Measurements from ENCODE around the gene DSCAML1. TPM values are rescaled to one million over a fixed set of nuclear protein-coding genes. Genes with fewer than 3 reads are reported as not detected.

The DSCAML1 gene
- total RNA-seq, 1 experiment from 2014 or later: 0.15 TPM

DNA sequence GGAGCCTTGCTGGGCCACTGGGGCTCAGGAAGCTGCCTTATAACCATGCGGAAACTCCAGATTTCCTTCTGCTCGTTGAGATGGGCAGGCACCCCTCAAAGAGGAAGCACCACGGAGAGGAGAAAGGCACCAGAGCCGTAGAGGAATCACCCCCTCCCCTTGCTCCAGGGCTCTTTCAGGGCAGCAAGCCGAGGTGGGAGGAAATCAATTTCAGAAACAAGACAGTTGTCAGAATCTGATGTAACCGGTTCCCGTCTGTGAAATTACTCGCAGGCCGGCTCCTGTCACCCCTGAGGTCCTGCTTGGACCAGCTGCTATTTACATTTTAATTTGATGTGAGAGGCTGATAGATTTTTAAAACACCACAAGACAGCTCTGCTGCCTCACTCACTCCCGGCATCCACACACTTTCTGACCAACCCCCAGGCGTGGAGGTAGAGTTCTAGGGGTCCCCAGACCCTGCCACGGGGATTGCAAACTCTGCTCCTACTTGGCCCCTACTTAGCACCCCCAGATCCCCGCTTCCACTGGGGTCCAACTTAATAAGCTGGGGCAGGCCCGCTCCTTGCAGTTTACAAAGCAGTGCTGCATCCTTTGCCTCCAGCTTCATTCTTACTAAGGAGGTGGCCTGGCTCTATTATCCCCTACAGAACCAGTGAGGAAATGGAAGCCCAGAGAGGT, 306.9 kb downstream of the DSCAML1 start:
- no peak overlapping the region for H3K14ac ChIP-seq (ENCODE audit: insufficient read depth, low read length)
- no peak overlapping the region for H3K4me2 ChIP-seq (ENCODE audit: insufficient read depth, insufficient read length, low read length)
- H3K27ac ChIP-seq (ENCODE audit: insufficient read length, low read depth, low read length): no peak overlapping the region
- H3K9ac ChIP-seq (ENCODE audit: extremely low read depth, insufficient read length, low read length): no peak overlapping the region
- H4K5ac ChIP-seq (ENCODE audit: insufficient read length, low read depth, low read length): no peak overlapping the region
- H2BK12ac ChIP-seq (ENCODE audit: insufficient read length, low read depth, low read length): no peak overlapping the region
- no peak overlapping the region for H3K23ac ChIP-seq (ENCODE audit: insufficient read length, low read depth, low read length)
- no peak overlapping the region for H4K91ac ChIP-seq (ENCODE audit: insufficient read length, low read depth, low read length)
- Mint-ChIP-seq H3K4me3 (no peak overlapping the region), H3K9me3 (no peaks in the 10 kb centered on the region), H3K36me3 (ENCODE audit: insufficient read depth in 1 of 3, low read depth in 3 of 3) (no peaks in the 10 kb centered on the region; a peak in 1 of 7 replicates), H3K27me3 (ENCODE audit: low read depth) (peaks cover 11% of the 10 kb centered on the region), H3K4me1 (peaks cover 21 to 47% of the 10 kb centered on the region in 2 experiments), H3K27ac (no peak overlapping the region; a peak in 1 of 7 replicates)
- no peak overlapping the region for H2AK5ac ChIP-seq (ENCODE audit: insufficient read length, low read length)
- H3K4me1 ChIP-seq (ENCODE audit: insufficient read depth, low read length): peaks cover 6% of the 10 kb centered on the region; the same call in 1 of the 2 replicates
- no peaks in the 10 kb centered on the region for H3K79me1 ChIP-seq (ENCODE audit: insufficient read depth, low read depth, low read length, poor library complexity, severe bottlenecking)
- H2AFZ ChIP-seq (ENCODE audit: low read length): no peak overlapping the region
- no peaks in the 10 kb centered on the region for H3K23me2 ChIP-seq (ENCODE audit: insufficient read length, low read depth, low read length, poor library complexity, severe bottlenecking)
- no peak overlapping the region for H2BK5ac ChIP-seq (ENCODE audit: insufficient read length, low read length)
- DNase-seq: no peak
- H3K18ac ChIP-seq (ENCODE audit: insufficient read length, low read depth, low read length): no peak overlapping the region
- no peaks in the 10 kb centered on the region for H3K79me2 ChIP-seq (ENCODE audit: insufficient read depth, low read length)
- no peak overlapping the region for H3K56ac ChIP-seq (ENCODE audit: insufficient read length, low read depth, low read length)
- no peaks in the 10 kb centered on the region for H3K9me3 ChIP-seq (ENCODE audit: control insufficient read depth, low read depth, low read length)
- H4K8ac ChIP-seq (replicated peaks; ENCODE audit: insufficient read length, low read depth, low read length): no peak overlapping the region
- H3T11ph ChIP-seq (ENCODE audit: low read length): no peak overlapping the region
- TF ChIP-seq CTCF (conservative IDR thresholded peaks at IDR 0.05): no peak
- no peaks in the 10 kb centered on the region for H3K27me3 ChIP-seq (ENCODE audit: insufficient read depth, low read length)
- no peak overlapping the region for H2BK120ac ChIP-seq (ENCODE audit: low read depth, low read length, poor library complexity, severe bottlenecking)
- H3K4ac ChIP-seq (ENCODE audit: low read depth, low read length): no peak overlapping the region
- H4K20me1 ChIP-seq (ENCODE audit: control insufficient read depth, insufficient read depth, insufficient read length): no peaks in the 10 kb centered on the region
- no peak overlapping the region for H2BK15ac ChIP-seq (ENCODE audit: low read depth, low read length)
- H2BK20ac ChIP-seq (ENCODE audit: low read depth, low read length, poor library complexity, severe bottlenecking): no peak overlapping the region
- WGBS (ENCODE audit: extremely low coverage, insufficient read length, low lambda C conversion rate): no CpG with 5 or more reads among the region's 14 CpGs

Data from H9 (cell line).